CD4-positive, alpha-beta T cell (primary cell): Measurements from ENCODE around the gene SLC38A10. TPM values are rescaled to one million over a fixed set of nuclear protein-coding genes. Genes with fewer than 3 reads are reported as not detected.

Experiments
- ATAC-seq: fragments of 200-7000 bp; cut with Tn5 transposase; one replicate; pipeline ENCODE4 v1.10.0; 2022; ENCODE audit warnings: mild to moderate bottlenecking; ENCODE audit not compliant: poor library complexity
- CTCF ChIA-PET: fragments of 350-600 bp; sonication (Branson Sonifier 250); formaldehyde crosslinking; loops from one replicate; lab custom pipeline; 2021; ENCODE audit warnings: antibody characterized with exemption, inconsistent platforms; lab: Charles Lee
- POLR2A ChIA-PET: fragments of 350-600 bp; sonication (Branson Sonifier 250); formaldehyde crosslinking; loops from one replicate; lab custom pipeline; 2021; ENCODE audit warnings: antibody characterized with exemption, inconsistent platforms; lab: Charles Lee
- DNase-seq, 14 experiments: peaks; one replicate each; pipeline ENCODE4 v3.0.0-alpha.2; 2013 to 2020; ENCODE audit warnings: mixed read lengths in 2 of 14
- H3K27ac ChIP-seq, 2 donors: one replicate each; pipeline versions ENCODE4 v1.5.1 to v1.7.0; 2013; ENCODE audit warnings: low read length in 2 of 2, low read depth in 1 of 2, mild to moderate bottlenecking in 1 of 2
- H3K27me3 ChIP-seq, 2 experiments: 1 replicate in 1 of 2; 2 replicates in 1 of 2; pipeline versions ENCODE4 v1.6.1 to v1.7.0; 2013; ENCODE audit warnings: low read length in 2 of 2, control low read depth in 1 of 2, mild to moderate bottlenecking in 1 of 2, moderate library complexity in 1 of 2; ENCODE audit not compliant: insufficient read depth in 2 of 2, control insufficient read depth in 1 of 2
- H3K36me3 ChIP-seq: one replicate; pipeline ENCODE4 v1.6.1; 2013; ENCODE audit warnings: low read length, control low read depth; ENCODE audit not compliant: insufficient read depth
- H3K4me1 ChIP-seq: one replicate; pipeline ENCODE4 v1.6.1; 2013; ENCODE audit warnings: low read length, control low read depth; ENCODE audit not compliant: insufficient read depth
- H3K4me3 ChIP-seq: one replicate; pipeline ENCODE4 v1.5.1; 2013; ENCODE audit warnings: mild to moderate bottlenecking, low read length, moderate library complexity
- H3K9me3 ChIP-seq, 2 experiments: 1 replicate in 1 of 2; 2 replicates in 1 of 2; pipeline versions ENCODE4 v1.6.1 to v1.7.0; 2013; ENCODE audit warnings: low read length in 2 of 2, mild to moderate bottlenecking in 2 of 2, control low read depth in 1 of 2, moderate library complexity in 1 of 2; ENCODE audit not compliant: control insufficient read depth in 1 of 2, insufficient read depth in 1 of 2
- H3K27ac Mint-ChIP-seq: one replicate; pipeline ENCODE4 v1.8.0; 2020; ENCODE audit warnings: mixed read lengths
- H3K27me3 Mint-ChIP-seq: one replicate; pipeline ENCODE4 v1.8.0; 2021; ENCODE audit warnings: mixed read lengths
- H3K36me3 Mint-ChIP-seq: one replicate; pipeline ENCODE4 v1.8.0; 2021; ENCODE audit warnings: low read depth, mixed read lengths
- H3K4me1 Mint-ChIP-seq: one replicate; pipeline ENCODE4 v1.8.0; 2021; ENCODE audit warnings: low read depth, mixed read lengths
- H3K4me3 Mint-ChIP-seq: one replicate; pipeline ENCODE4 v1.8.0; 2020; ENCODE audit warnings: mild to moderate bottlenecking, mixed read lengths
- H3K9me3 Mint-ChIP-seq: one replicate; pipeline ENCODE4 v1.8.0; 2020; ENCODE audit warnings: mixed read lengths
- CTCF ChIP-seq: fragments of 200-600 bp; IDR thresholded peaks from one replicate; pipeline ENCODE4 v1.8.0; 2022; ENCODE audit warnings: antibody characterized with exemption, mild to moderate bottlenecking
- intact Hi-C, 2 experiments: fragments of 100-400 bp; cut with DNase I in 1 of 2; cut with micrococcal nuclease in 1 of 2; formaldehyde crosslinking; loops; one replicate each; pipeline versions ENCODE4 v1.15.1 to v1.9.0; 2023 to 2025; cut with DNase I, micrococcal nuclease
- total RNA-seq, 174 experiments: library from RNA in 2 of 174; stranded (reverse) in 2 of 174; gene quantifications; one replicate each; pipeline ENCODE4 v1.2.3 and lab custom pipeline; 2021 to 2026

Gene SLC38A10
- total RNA-seq, 2 experiments from 2014 or later, result 22.8 to 26.4 TPM

- Mint-ChIP-seq H3K27me3 (no peaks in the 10 kb centered on the region), H3K4me3 (peak overlapping the region; percentile 74), H3K4me1 (peaks cover 29% of the 10 kb centered on the region), H3K36me3 (peaks cover 10% of the 10 kb centered on the region), H3K9me3 (no peaks in the 10 kb centered on the region), H3K27ac (no peak overlapping the region)
- H3K36me3 ChIP-seq, result peaks cover 11% of the 10 kb centered on the region
- POLR2A ChIA-PET, result no interaction called here
- H3K27ac ChIP-seq, result no peak overlapping the region
- H3K9me3 ChIP-seq, result no peaks in the 10 kb centered on the region
- intact Hi-C loops, result loop anchor here (5.0 kb wide), 2 partner anchors 100 to 210 kb away; no protein-coding TSS in a partner anchor
- no peak for TF ChIP-seq CTCF
- no peak for ATAC-seq
- peaks cover 36% of the 10 kb centered on the region for H3K4me1 ChIP-seq
- H3K27me3 ChIP-seq, result no peaks in the 10 kb centered on the region
- H3K4me3 ChIP-seq, result no peak overlapping the region
- DNase-seq, result no peak
- CTCF ChIA-PET, result no interaction called here
Observed at GRCh38 chr17:81242421-81243332, 52.4 kb downstream of the SLC38A10 start.

GRCh38 chr17:81241648-81242420, 53.3 kb downstream of the SLC38A10 start:
- Histone ChIP-seq H3K36me3 (peaks cover 11% of the 10 kb centered on the region), H3K9me3 (no peaks in the 10 kb centered on the region), H3K4me1 (peaks cover 45% of the 10 kb centered on the region), H3K4me3 (no peak overlapping the region), H3K27me3 (no peaks in the 10 kb centered on the region), H3K27ac (no peak overlapping the region)
- Mint-ChIP-seq H3K4me3 (peak overlapping the region; percentile 90), H3K36me3 (peaks cover 10% of the 10 kb centered on the region), H3K27me3 (no peaks in the 10 kb centered on the region), H3K9me3 (no peaks in the 10 kb centered on the region), H3K27ac (no peak overlapping the region), H3K4me1 (peaks cover 35% of the 10 kb centered on the region)
- POLR2A ChIA-PET, result no interaction called here
- peak; percentile 40 for TF ChIP-seq CTCF
- no peak for ATAC-seq
- DNase-seq, result peak; percentile 27 to 75 (median 56)
- intact Hi-C loops, result loop anchor here (1.0 to 5.0 kb wide), 4 partner anchors 100 to 210 kb away; no protein-coding TSS in a partner anchor
- CTCF ChIA-PET, result no interaction called here

GRCh38 chr17:81241203-81241602, 53.9 kb downstream of the SLC38A10 start:
- no peak for ATAC-seq
- Mint-ChIP-seq H3K27ac (no peak overlapping the region), H3K36me3 (peaks cover 10% of the 10 kb centered on the region), H3K27me3 (no peaks in the 10 kb centered on the region), H3K4me1 (peaks cover 35% of the 10 kb centered on the region), H3K4me3 (peak overlapping the region; percentile 90), H3K9me3 (no peaks in the 10 kb centered on the region)
- intact Hi-C loops, result loop anchor here (1.0 to 5.0 kb wide), 4 partner anchors 99 to 209 kb away; no protein-coding TSS in a partner anchor
- no peaks in the 10 kb centered on the region for H3K9me3 ChIP-seq
- no peak overlapping the region for H3K4me3 ChIP-seq
- TF ChIP-seq CTCF, result no peak
- peaks cover 51% of the 10 kb centered on the region for H3K4me1 ChIP-seq
- peaks cover 11% of the 10 kb centered on the region for H3K36me3 ChIP-seq
- no peak overlapping the region for H3K27ac ChIP-seq
- CTCF ChIA-PET, result no interaction called here
- POLR2A ChIA-PET, result no interaction called here
- DNase-seq, result no peak
- H3K27me3 ChIP-seq, result no peaks in the 10 kb centered on the region
